ENCODE data around the gene SLITRK2.

Gene SLITRK2

DNA sequence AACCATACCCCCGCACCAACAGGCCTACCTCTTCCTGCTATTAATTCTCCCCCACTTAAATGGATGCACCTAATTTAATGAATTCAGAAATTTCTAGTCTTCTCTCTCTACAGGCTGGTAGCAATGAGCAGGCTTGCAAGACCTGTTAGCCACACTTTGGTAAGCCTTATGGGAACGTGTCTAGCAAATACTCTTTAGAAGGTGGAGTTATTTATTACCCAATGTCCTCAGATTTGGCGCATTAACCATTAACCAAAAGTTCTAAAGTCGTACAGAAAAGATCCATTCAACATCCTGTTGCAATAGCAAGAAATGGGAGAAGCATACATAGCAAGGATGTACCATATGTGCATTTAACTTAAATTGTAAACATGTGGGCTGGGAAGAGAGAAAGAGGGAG, 47.5 kb downstream of the SLITRK2 start:
- TF ChIP-seq, protein P1, sequence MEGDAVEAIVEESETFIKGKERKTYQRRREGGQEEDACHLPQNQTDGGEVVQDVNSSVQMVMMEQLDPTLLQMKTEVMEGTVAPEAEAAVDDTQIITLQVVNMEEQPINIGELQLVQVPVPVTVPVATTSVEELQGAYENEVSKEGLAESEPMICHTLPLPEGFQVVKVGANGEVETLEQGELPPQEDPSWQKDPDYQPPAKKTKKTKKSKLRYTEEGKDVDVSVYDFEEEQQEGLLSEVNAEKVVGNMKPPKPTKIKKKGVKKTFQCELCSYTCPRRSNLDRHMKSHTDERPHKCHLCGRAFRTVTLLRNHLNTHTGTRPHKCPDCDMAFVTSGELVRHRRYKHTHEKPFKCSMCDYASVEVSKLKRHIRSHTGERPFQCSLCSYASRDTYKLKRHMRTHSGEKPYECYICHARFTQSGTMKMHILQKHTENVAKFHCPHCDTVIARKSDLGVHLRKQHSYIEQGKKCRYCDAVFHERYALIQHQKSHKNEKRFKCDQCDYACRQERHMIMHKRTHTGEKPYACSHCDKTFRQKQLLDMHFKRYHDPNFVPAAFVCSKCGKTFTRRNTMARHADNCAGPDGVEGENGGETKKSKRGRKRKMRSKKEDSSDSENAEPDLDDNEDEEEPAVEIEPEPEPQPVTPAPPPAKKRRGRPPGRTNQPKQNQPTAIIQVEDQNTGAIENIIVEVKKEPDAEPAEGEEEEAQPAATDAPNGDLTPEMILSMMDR (IDR thresholded peaks at IDR 0.05): no peak

Data from LNCAP (cell line).